ENCODE measurements around the gene PKD1L1. TPM values are rescaled to one million over a fixed set of nuclear protein-coding genes. Genes with fewer than 3 reads are reported as not detected.

Gene PKD1L1
- total RNA-seq, 1 donor from 2014 or later = 4.8 TPM

- no peak for DNase-seq (ENCODE audit: low spot score)
- no peaks in the 10 kb centered on the region for H3K27me3 Mint-ChIP-seq (ENCODE audit: unreplicated experiment)
- TF ChIP-seq, protein P1, sequence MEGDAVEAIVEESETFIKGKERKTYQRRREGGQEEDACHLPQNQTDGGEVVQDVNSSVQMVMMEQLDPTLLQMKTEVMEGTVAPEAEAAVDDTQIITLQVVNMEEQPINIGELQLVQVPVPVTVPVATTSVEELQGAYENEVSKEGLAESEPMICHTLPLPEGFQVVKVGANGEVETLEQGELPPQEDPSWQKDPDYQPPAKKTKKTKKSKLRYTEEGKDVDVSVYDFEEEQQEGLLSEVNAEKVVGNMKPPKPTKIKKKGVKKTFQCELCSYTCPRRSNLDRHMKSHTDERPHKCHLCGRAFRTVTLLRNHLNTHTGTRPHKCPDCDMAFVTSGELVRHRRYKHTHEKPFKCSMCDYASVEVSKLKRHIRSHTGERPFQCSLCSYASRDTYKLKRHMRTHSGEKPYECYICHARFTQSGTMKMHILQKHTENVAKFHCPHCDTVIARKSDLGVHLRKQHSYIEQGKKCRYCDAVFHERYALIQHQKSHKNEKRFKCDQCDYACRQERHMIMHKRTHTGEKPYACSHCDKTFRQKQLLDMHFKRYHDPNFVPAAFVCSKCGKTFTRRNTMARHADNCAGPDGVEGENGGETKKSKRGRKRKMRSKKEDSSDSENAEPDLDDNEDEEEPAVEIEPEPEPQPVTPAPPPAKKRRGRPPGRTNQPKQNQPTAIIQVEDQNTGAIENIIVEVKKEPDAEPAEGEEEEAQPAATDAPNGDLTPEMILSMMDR (IDR thresholded peaks at IDR 0.05; ENCODE audit: unreplicated experiment) = no peak
- no peak overlapping the region for H3K27ac Mint-ChIP-seq (ENCODE audit: unreplicated experiment)
- H3K9me3 Mint-ChIP-seq (ENCODE audit: unreplicated experiment) = no peaks in the 10 kb centered on the region
- peaks cover 6% of the 10 kb centered on the region for H3K36me3 Mint-ChIP-seq (ENCODE audit: low read depth, unreplicated experiment)
- H3K4me3 Mint-ChIP-seq (ENCODE audit: unreplicated experiment) = no peak overlapping the region
- H3K4me1 Mint-ChIP-seq (ENCODE audit: unreplicated experiment) = peaks cover 8% of the 10 kb centered on the region
Observed at GRCh38 chr7:47812429-47813136, 135.7 kb downstream of the PKD1L1 start.

DNA sequence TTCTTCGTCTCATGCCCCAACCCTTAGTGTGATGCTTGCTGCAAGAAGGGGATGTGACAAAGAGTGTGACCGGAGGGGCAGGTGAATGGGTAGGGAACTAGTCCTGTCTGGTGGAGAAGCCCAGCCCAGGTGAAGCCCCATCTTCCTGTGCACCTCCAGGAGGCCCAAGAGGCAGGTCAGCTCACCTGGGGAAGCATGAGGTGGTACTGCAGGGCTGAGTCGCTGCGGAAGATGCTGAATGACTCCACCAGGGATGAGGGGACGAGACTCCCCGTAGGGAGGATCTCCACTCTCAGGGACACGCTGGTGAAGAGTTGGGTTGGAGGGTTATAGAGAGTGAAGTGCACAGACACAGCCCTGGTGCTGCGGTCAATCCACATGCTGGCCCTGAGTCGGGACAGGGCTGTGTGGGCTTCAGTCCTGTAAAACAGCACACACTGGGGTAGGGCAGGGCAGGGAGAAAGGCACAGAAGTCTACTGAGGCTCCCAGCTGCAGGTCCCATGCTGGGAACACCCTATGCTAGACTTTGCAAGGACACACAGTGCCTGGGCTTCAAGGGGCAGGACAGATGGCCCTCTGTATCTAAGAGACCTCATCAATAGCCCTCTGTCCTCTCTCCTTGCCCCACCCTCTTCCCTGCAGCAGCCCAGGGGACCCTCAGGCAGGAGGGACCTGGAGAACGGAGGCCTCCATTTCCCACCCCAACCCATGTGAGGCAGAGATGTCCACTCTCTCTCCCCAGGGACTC, 136.5 kb downstream of the PKD1L1 start:
- no peak overlapping the region for H3K4me3 Mint-ChIP-seq (ENCODE audit: unreplicated experiment)
- no peak overlapping the region for H3K27ac Mint-ChIP-seq (ENCODE audit: unreplicated experiment)
- no peak for DNase-seq (ENCODE audit: low spot score)
- H3K9me3 Mint-ChIP-seq (ENCODE audit: unreplicated experiment) = no peaks in the 10 kb centered on the region
- TF ChIP-seq, protein P1 (IDR thresholded peaks at IDR 0.05; ENCODE audit: unreplicated experiment) = no peak
- peaks cover 14% of the 10 kb centered on the region for H3K4me1 Mint-ChIP-seq (ENCODE audit: unreplicated experiment)
- H3K36me3 Mint-ChIP-seq (ENCODE audit: low read depth, unreplicated experiment) = peaks cover 6% of the 10 kb centered on the region
- no peaks in the 10 kb centered on the region for H3K27me3 Mint-ChIP-seq (ENCODE audit: unreplicated experiment)

DNA sequence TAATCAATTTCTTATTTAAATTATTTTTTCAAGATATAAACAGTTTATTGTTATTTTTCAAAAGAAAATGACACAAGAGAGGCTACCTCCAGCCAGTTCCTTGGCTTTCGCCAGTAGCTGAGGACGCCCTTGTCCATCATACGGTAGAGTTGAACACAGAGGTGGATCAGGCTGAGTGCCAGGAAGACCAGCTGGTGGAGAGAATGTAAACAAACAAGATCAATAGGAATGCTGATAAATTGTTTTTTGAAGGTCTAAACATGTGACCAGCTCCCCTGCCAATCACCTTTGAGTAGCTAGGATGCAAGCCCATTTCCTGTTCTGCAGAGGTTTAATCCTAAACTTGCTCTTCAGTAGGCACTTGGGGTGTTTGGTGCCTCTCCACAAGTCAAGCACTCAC, 138.9 kb downstream of the PKD1L1 start:
- no peak for DNase-seq (ENCODE audit: low spot score)
- H3K27me3 Mint-ChIP-seq (ENCODE audit: unreplicated experiment) = no peaks in the 10 kb centered on the region

DNA sequence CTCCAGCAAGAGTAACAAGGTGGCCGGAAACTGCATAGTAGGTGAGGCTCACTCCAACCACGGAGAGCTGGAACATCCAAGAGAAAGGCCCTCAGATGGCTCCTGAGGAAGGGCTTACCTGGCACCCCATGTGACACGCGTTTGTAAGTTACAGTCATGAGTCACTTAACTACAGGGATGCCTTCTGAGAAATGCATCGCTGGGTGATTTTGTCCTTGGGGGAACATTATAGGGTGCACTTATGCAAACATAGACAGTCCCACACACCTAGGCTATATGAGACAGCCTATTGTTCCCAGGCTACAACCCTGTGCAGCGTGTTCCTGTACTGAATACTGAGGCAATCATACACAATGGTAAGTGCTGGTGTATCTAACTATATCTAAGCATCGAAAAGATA, 139.9 kb downstream of the PKD1L1 start:
- no peak for DNase-seq (ENCODE audit: low spot score)
- Mint-ChIP-seq H3K27ac (ENCODE audit: unreplicated experiment) (no peak overlapping the region), H3K36me3 (ENCODE audit: low read depth, unreplicated experiment) (peaks cover 6% of the 10 kb centered on the region), H3K4me1 (ENCODE audit: unreplicated experiment) (peaks cover 15% of the 10 kb centered on the region), H3K27me3 (ENCODE audit: unreplicated experiment) (no peaks in the 10 kb centered on the region), H3K4me3 (ENCODE audit: unreplicated experiment) (no peak overlapping the region), H3K9me3 (ENCODE audit: unreplicated experiment) (no peaks in the 10 kb centered on the region)
- TF ChIP-seq, protein P1 (IDR thresholded peaks at IDR 0.05; ENCODE audit: unreplicated experiment) = no peak

More for the DNA sequence above, 138.9 kb downstream of the PKD1L1 start:
- no peaks in the 10 kb centered on the region for H3K9me3 Mint-ChIP-seq (ENCODE audit: unreplicated experiment)
- TF ChIP-seq, protein P1 (IDR thresholded peaks at IDR 0.05; ENCODE audit: unreplicated experiment) = no peak
- H3K4me1 Mint-ChIP-seq (ENCODE audit: unreplicated experiment) = peaks cover 15% of the 10 kb centered on the region
- H3K27ac Mint-ChIP-seq (ENCODE audit: unreplicated experiment) = no peak overlapping the region
- no peak overlapping the region for H3K4me3 Mint-ChIP-seq (ENCODE audit: unreplicated experiment)
- H3K36me3 Mint-ChIP-seq (ENCODE audit: low read depth, unreplicated experiment) = peaks cover 6% of the 10 kb centered on the region

DNA sequence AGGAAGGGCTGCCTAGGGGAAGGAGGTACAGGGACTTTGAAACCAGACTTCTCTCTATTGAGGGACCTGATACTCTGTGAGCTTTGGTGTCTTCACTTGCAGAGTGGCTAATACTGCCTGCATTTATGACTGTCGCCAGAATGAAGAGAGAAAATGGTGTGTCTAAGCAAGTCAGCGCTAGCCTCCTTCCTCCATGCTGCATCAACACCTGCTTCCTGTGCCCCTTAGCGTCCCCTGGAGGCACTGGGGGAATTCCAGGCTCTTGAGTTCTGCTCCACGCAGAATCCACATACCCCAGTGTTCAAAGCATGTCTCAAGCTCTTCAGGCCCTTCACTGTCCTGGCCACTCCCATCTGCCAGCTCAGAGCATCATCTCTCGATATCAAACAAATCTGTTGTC, 140.5 kb downstream of the PKD1L1 start:
- no peak overlapping the region for H3K27ac Mint-ChIP-seq (ENCODE audit: unreplicated experiment)
- DNase-seq (ENCODE audit: low spot score) = no peak
- peaks cover 6% of the 10 kb centered on the region for H3K36me3 Mint-ChIP-seq (ENCODE audit: low read depth, unreplicated experiment)
- no peaks in the 10 kb centered on the region for H3K9me3 Mint-ChIP-seq (ENCODE audit: unreplicated experiment)
- peaks cover 15% of the 10 kb centered on the region for H3K4me1 Mint-ChIP-seq (ENCODE audit: unreplicated experiment)
- no peaks in the 10 kb centered on the region for H3K27me3 Mint-ChIP-seq (ENCODE audit: unreplicated experiment)
- H3K4me3 Mint-ChIP-seq (ENCODE audit: unreplicated experiment) = no peak overlapping the region
- TF ChIP-seq, protein P1 (IDR thresholded peaks at IDR 0.05; ENCODE audit: unreplicated experiment) = no peak
